GM21529 (cell line): Measurements from ENCODE around the gene TRIM62.

ENCODE experiments used
- ATAC-seq: cut with Tn5 transposase; IDR thresholded peaks from one replicate; pipeline ENCODE4 v1.9.1; 2021; ENCODE audit not compliant: unreplicated experiment

TRIM62 gene

GRCh38 chr1:33180911-33181890 lies 642 bp downstream of the TRIM62 start:
- ATAC-seq = peak; percentile 80

GRCh38 chr1:33180226-33180910 lies 1.5 kb downstream of the TRIM62 start:
- no peak for ATAC-seq

GRCh38 chr1:33178836-33179439 lies 2.9 kb downstream of the TRIM62 start:
- no peak for ATAC-seq

GRCh38 chr1:33177996-33178540 lies 3.8 kb downstream of the TRIM62 start:
- no peak for ATAC-seq

- no peak for ATAC-seq
These were observed 5.0 kb downstream of the TRIM62 start for GRCh38 chr1:33176887-33177286.

GRCh38 chr1:33176362-33176850 lies 5.4 kb downstream of the TRIM62 start:
- ATAC-seq = no peak

GRCh38 chr1:33175865-33176264 lies 6.0 kb downstream of the TRIM62 start:
- no peak for ATAC-seq

- no peak for ATAC-seq
These were observed 8.8 kb downstream of the TRIM62 start for GRCh38 chr1:33173091-33173490.

- no peak for ATAC-seq
These were observed 9.6 kb downstream of the TRIM62 start for GRCh38 chr1:33171977-33172813.

- ATAC-seq = no peak
These were observed 11.2 kb downstream of the TRIM62 start for GRCh38 chr1:33170351-33171274.

- no peak for ATAC-seq
These were observed 12.4 kb downstream of the TRIM62 start for GRCh38 chr1:33169290-33170055.

- no peak for ATAC-seq
These were observed 13.1 kb downstream of the TRIM62 start for GRCh38 chr1:33168556-33169289.

- no peak for ATAC-seq
These were observed 14.0 kb downstream of the TRIM62 start for GRCh38 chr1:33167650-33168447.

- ATAC-seq = no peak
These were observed 16.0 kb downstream of the TRIM62 start for GRCh38 chr1:33165809-33166208.

- ATAC-seq = no peak
These were observed 16.6 kb downstream of the TRIM62 start for GRCh38 chr1:33165209-33165608.

GRCh38 chr1:33163621-33164519 lies 18.0 kb downstream of the TRIM62 start:
- no peak for ATAC-seq
